H1 (cell line): ENCODE data around the gene RAB1B. TPM values are rescaled to one million over a fixed set of nuclear protein-coding genes. Genes with fewer than 3 reads are reported as not detected.

Experiments used
- CTCF ChIA-PET: fragments of 300-600 bp; sonication (Branson Sonifier 250); formaldehyde crosslinking; loops from one replicate; lab custom pipeline; 2021; ENCODE audit not compliant: partially characterized antibody; lab: Charles Lee
- POLR2A ChIA-PET: fragments of 300-600 bp; sonication (Branson Sonifier 250); formaldehyde crosslinking; loops from one replicate; lab custom pipeline; 2021; ENCODE audit warnings: inconsistent platforms; ENCODE audit not compliant: partially characterized antibody; lab: Charles Lee
- DNase-seq, 2 experiments: peaks; one replicate each; pipeline versions ENCODE4 v3.0.0 to v3.0.0-alpha.2; 2010 to 2022; ENCODE audit warnings: low spot score in 2 of 2, low read depth in 1 of 2, mixed read lengths in 1 of 2
- FAIRE-seq: peaks from 2 replicates; lab custom pipeline; 2011; peaks lifted over from hg19 to GRCh38; lab: Jason Lieb, UNC
- H2AFZ ChIP-seq: 2 replicates; pipeline ENCODE4 v1.8.1; 2012; ENCODE audit warnings: low read length, inconsistent platforms
- H2AK5ac ChIP-seq: 2 replicates; pipeline ENCODE4 v1.6.1; 2013; ENCODE audit warnings: low read depth, low read length
- H2BK120ac ChIP-seq: replicated peaks from 2 replicates; pipeline ENCODE3; 2013; ENCODE audit warnings: low read depth, low read length, inconsistent platforms
- H2BK12ac ChIP-seq: 2 replicates; pipeline ENCODE4 v1.6.1; 2013; ENCODE audit warnings: low read depth, low read length
- H2BK15ac ChIP-seq: 2 replicates; pipeline ENCODE4 v1.6.1; 2013; ENCODE audit warnings: low read length
- H2BK20ac ChIP-seq: 2 replicates; pipeline ENCODE4 v1.6.1; 2013; ENCODE audit warnings: low read length
- H2BK5ac ChIP-seq: 2 replicates; pipeline ENCODE4 v1.6.1; 2013; ENCODE audit warnings: low read depth, low read length
- H3K14ac ChIP-seq: 2 replicates; pipeline ENCODE4 v1.6.1; 2013; ENCODE audit warnings: inconsistent platforms; ENCODE audit not compliant: insufficient read length
- H3K18ac ChIP-seq: 2 replicates; pipeline ENCODE4 v1.6.1; 2013; ENCODE audit warnings: low read length; ENCODE audit errors: extremely low read depth
- H3K23ac ChIP-seq: 2 replicates; pipeline ENCODE4 v1.6.1; 2013; ENCODE audit warnings: inconsistent platforms; ENCODE audit not compliant: insufficient read length
- H3K23me2 ChIP-seq: 2 replicates; pipeline ENCODE4 v1.6.1; 2013; ENCODE audit warnings: low read depth, low read length
- H3K27ac ChIP-seq: 2 replicates; pipeline ENCODE4 v1.6.1; 2011; ENCODE audit warnings: low read depth, low read length, inconsistent platforms
- H3K27me3 ChIP-seq, 4 experiments: replicated peaks in 1 of 4; 1 replicate in 1 of 4; 2 replicates in 3 of 4; pipeline versions ENCODE4 v1.6.1 to v1.8.1; 2011 to 2013; ENCODE audit warnings: low read length in 3 of 4, mild to moderate bottlenecking in 3 of 4, inconsistent platforms in 2 of 4, mixed read lengths in 2 of 4, moderate library complexity in 1 of 4; ENCODE audit not compliant: control insufficient read depth in 3 of 4, insufficient read depth in 3 of 4; ENCODE audit errors: extremely low read depth in 1 of 4
- H3K36me3 ChIP-seq, 4 experiments: 2 replicates each; pipeline versions ENCODE4 v1.6.1 to v1.8.1; 2011 to 2013; ENCODE audit warnings: mild to moderate bottlenecking in 4 of 4, low read length in 3 of 4, moderate library complexity in 2 of 4, control low read depth in 1 of 4, inconsistent platforms in 1 of 4; ENCODE audit not compliant: insufficient read depth in 4 of 4, control insufficient read depth in 2 of 4
- H3K4ac ChIP-seq: replicated peaks from 2 replicates; pipeline ENCODE3; 2013; ENCODE audit warnings: low read length, low read depth, mixed read lengths, inconsistent platforms; ENCODE audit not compliant: insufficient read length
- H3K4me1 ChIP-seq, 4 experiments: replicated peaks in 1 of 4; 1 replicate in 1 of 4; 2 replicates in 3 of 4; pipeline versions ENCODE4 v1.6.1 to v1.8.1; 2011 to 2013; ENCODE audit warnings: low read length in 3 of 4, inconsistent platforms in 2 of 4, mixed read lengths in 1 of 4; ENCODE audit not compliant: insufficient read depth in 4 of 4, control insufficient read depth in 3 of 4
- H3K4me2 ChIP-seq, 2 experiments: 2 replicates each; pipeline versions ENCODE4 v1.6.1 to v1.8.1; 2011 to 2013; ENCODE audit warnings: low read depth in 2 of 2, low read length in 2 of 2, control low read depth in 1 of 2, inconsistent platforms in 1 of 2, mild to moderate bottlenecking in 1 of 2; ENCODE audit not compliant: insufficient read depth in 1 of 2
- H3K4me3 ChIP-seq, 4 experiments: fragments of 200-600, 300-600 bp in 1 of 4; sonication (generic), shearing (Covaris generic), sonication (Bioruptor Twin) in 1 of 4; 2 replicates each; pipeline versions ENCODE4 v1.5.1 to v1.8.1; 2011 to 2016; ENCODE audit warnings: low read length in 4 of 4, low read depth in 3 of 4, control low read depth in 2 of 4, inconsistent platforms in 2 of 4, mild to moderate bottlenecking in 2 of 4, mixed read lengths in 1 of 4, moderate library complexity in 1 of 4; ENCODE audit not compliant: insufficient read depth in 2 of 4; ENCODE audit errors: extremely low read depth in 1 of 4
- H3K56ac ChIP-seq: replicated peaks from 2 replicates; pipeline ENCODE3; 2013; ENCODE audit warnings: low read depth, mild to moderate bottlenecking, mixed read lengths, low read length, inconsistent platforms; ENCODE audit not compliant: insufficient read length
- H3K79me1 ChIP-seq: 2 replicates; pipeline ENCODE4 v1.6.1; 2013; ENCODE audit warnings: low read depth, low read length, control low read depth
- H3K79me2 ChIP-seq, 2 experiments: 2 replicates each; pipeline versions ENCODE4 v1.6.1 to v1.8.1; 2012 to 2013; ENCODE audit warnings: low read length in 2 of 2, mild to moderate bottlenecking in 2 of 2, inconsistent platforms in 1 of 2; ENCODE audit not compliant: insufficient read depth in 2 of 2, control insufficient read depth in 1 of 2
- H3K9ac ChIP-seq, 4 experiments: replicated peaks in 1 of 4; 1 replicate in 1 of 4; 2 replicates in 3 of 4; pipeline versions ENCODE4 v1.6.1 to v1.8.1; 2011 to 2013; ENCODE audit warnings: low read depth in 3 of 4, low read length in 3 of 4, control low read depth in 2 of 4, mild to moderate bottlenecking in 2 of 4, moderate library complexity in 2 of 4, inconsistent platforms in 1 of 4; ENCODE audit errors: extremely low read depth in 1 of 4
- H3K9me3 ChIP-seq, 2 experiments: 2 replicates each; pipeline versions ENCODE4 v1.6.1 to v1.8.1; 2012 to 2013; ENCODE audit warnings: mild to moderate bottlenecking in 2 of 2, moderate library complexity in 2 of 2, control low read depth in 1 of 2, inconsistent platforms in 1 of 2, low read depth in 1 of 2, low read length in 1 of 2, mixed read lengths in 1 of 2; ENCODE audit not compliant: insufficient read depth in 2 of 2
- H4K20me1 ChIP-seq, 2 experiments: replicated peaks in 1 of 2; 2 replicates each; pipeline versions ENCODE3 to v1.8.1; 2011 to 2013; ENCODE audit warnings: inconsistent platforms in 2 of 2, low read length in 2 of 2, mild to moderate bottlenecking in 1 of 2; ENCODE audit not compliant: insufficient read depth in 2 of 2, control insufficient read depth in 1 of 2
- H4K5ac ChIP-seq: 2 replicates; pipeline ENCODE4 v1.6.1; 2013; ENCODE audit warnings: low read length, low read depth, mixed read lengths, inconsistent platforms; ENCODE audit not compliant: insufficient read length
- H4K8ac ChIP-seq: 2 replicates; pipeline ENCODE4 v1.8.0; 2013; ENCODE audit warnings: mild to moderate bottlenecking, moderate library complexity, low read length, inconsistent platforms; ENCODE audit not compliant: insufficient read depth; ENCODE audit errors: extremely low read depth
- H4K91ac ChIP-seq: replicated peaks from 2 replicates; pipeline ENCODE3; 2013; ENCODE audit warnings: low read length, mixed read lengths, inconsistent platforms; ENCODE audit not compliant: insufficient read length
- ASH2L ChIP-seq: fragments of 200-600, 300-600 bp; sonication (generic); IDR thresholded peaks from one replicate; pipeline ENCODE4 v1.7.1; 2017; ENCODE audit warnings: low read length
- BACH1 ChIP-seq: IDR thresholded peaks from 2 replicates; pipeline ENCODE4 v1.6.1; 2012; ENCODE audit warnings: low read length, improper control_type of control experiment
- HDAC2 ChIP-seq, 2 experiments: fragments of 300-600 bp in 1 of 2; sonication (generic) in 1 of 2; IDR thresholded peaks; 2 replicates each; pipeline ENCODE4 v1.6.1; 2011 to 2012; ENCODE audit warnings: low read depth in 2 of 2, low read length in 2 of 2, mild to moderate bottlenecking in 2 of 2, moderate library complexity in 2 of 2, borderline replicate concordance in 1 of 2, inconsistent platforms in 1 of 2
- JUND ChIP-seq: IDR thresholded peaks from 2 replicates; pipeline ENCODE4 v1.6.1; 2011; ENCODE audit warnings: mild to moderate bottlenecking, improper control_type of control experiment, low read length
- KDM1A ChIP-seq: fragments of 200-600, 300-600 bp; sonication (generic); IDR thresholded peaks from 2 replicates; pipeline ENCODE4 v1.7.1; 2016; ENCODE audit warnings: mild to moderate bottlenecking, low read length, borderline replicate concordance
- KDM5A ChIP-seq: fragments of 200-600 bp; IDR thresholded peaks from 2 replicates; pipeline ENCODE4 v1.7.1; 2012; ENCODE audit warnings: mild to moderate bottlenecking, low read length, inconsistent platforms, mixed read lengths
- NRF1 ChIP-seq: IDR thresholded peaks from 2 replicates; pipeline ENCODE4 v1.6.1; 2011; ENCODE audit warnings: mild to moderate bottlenecking, low read depth, low read length, improper control_type of control experiment
- SIRT6 ChIP-seq: IDR thresholded peaks from one replicate; pipeline ENCODE4 v1.7.1; 2012; ENCODE audit warnings: low read length, inconsistent platforms
- WGBS, 2 experiments: shearing (Covaris generic) in 1 of 2; methylation state at CpG; one replicate each; pipeline versions ENCODE4 v1.1.6 to v1.1.7; 2013 to 2015; ENCODE audit warnings: low lambda C conversion rate in 2 of 2, mixed read lengths in 2 of 2, inconsistent platforms in 1 of 2, low coverage in 1 of 2, missing lambda C conversion rate in 1 of 2; ENCODE audit not compliant: insufficient replicate concordance in 2 of 2, insufficient coverage in 1 of 2, insufficient read length in 1 of 2; ENCODE audit errors: extremely low coverage in 1 of 2, missing lambda C conversion rate in 1 of 2; 5-methylcytosine and 5-hydroxymethylcytosine counted together
- polyA plus RNA-seq, 7 experiments: library from polyadenylated mRNA; depleted of rRNA in 3 of 7; stranded (reverse) in 5 of 7; unstranded in 2 of 7; fragments of >200 nt in 5 of 7; fragments of 200-250 nt in 2 of 7; gene quantifications; 1 replicate in 5 of 7; 2 replicates in 1 of 7; 4 replicates in 1 of 7; pipeline versions ENCODE4 v1.2.1 to v1.2.3, GENCODE V29; 2011 to 2013; ENCODE audit warnings: missing spikeins in 2 of 7, mixed read lengths in 2 of 7
- total RNA-seq: library from RNA; stranded (reverse); fragmentation: NEBNext Ultra II Directional; extraction: Animal tissue kit (Norgen Biotek cat#: 25700); gene quantifications from 2 replicates; pipeline ENCODE4 v1.2.1, GENCODE V29; 2021
- TF ChIP-seq, protein P1 (sequence below), 3 experiments: IDR thresholded peaks; 1 replicate in 2 of 3; 2 replicates in 1 of 3; pipeline versions ENCODE4 v1.5.1 to v1.6.1; 2011; ENCODE audit warnings: low read length in 3 of 3, mild to moderate bottlenecking in 3 of 3, inconsistent platforms in 2 of 3, low read depth in 1 of 3, moderate library complexity in 1 of 3; ENCODE audit not compliant: insufficient read depth in 1 of 3; ENCODE audit errors: control extremely low read depth in 1 of 3

The RAB1B gene
- total and polyA plus RNA-seq, 2 of the 8 experiments (the other 6 are each of a cell fraction or from before 2014, with no cell fraction given), result 100 to 217 TPM

DNA sequence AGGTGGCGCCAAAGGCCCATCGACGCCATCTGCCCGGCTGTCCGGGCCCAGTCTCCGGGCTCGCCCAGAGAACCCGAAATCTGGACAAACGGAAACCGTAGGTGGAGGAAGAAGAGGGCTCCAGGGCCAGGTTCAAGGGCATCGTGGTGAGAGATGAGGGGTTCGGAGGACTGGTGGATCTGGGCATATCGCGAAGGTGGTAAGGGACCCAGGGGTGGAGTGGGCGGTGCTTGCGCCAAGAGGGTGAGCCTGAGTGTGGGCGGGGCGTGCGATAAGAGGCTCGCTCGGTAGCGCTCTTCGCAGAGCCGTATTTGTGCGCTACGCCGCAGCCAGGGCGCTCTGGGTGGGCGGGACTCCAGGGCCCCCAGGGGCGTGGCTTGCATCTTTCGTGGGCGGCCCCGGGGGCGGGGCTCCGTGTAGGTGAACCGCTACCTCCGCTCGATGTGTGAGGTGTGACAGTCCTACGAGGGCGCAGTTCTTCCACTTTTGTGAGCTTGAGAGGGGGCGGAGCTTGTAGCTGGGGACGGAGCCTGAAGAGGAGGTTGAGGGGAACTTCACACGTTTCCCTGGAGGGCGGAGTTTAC, 43.6 kb downstream of the RAB1B start:
- Histone ChIP-seq H2AFZ (peak overlapping the region; percentile 86; the same call in 1 of the 2 replicates), H2BK120ac (no peak overlapping the region), H3K18ac (peak overlapping the region; percentile 100), H2BK12ac (peak overlapping the region; percentile 91), H3K4me1 (peaks cover 3 to 17% (median 8%) of the 10 kb centered on the region in 4 experiments), H2BK15ac (no peak overlapping the region), H3K27ac (peak overlapping the region; percentile 7), H3K4me2 (peak overlapping the region; percentile 48 to 77), H3K79me1 (no peaks in the 10 kb centered on the region), H2AK5ac (no peak overlapping the region), H3K56ac (no peak overlapping the region), H2BK5ac (peak overlapping the region; percentile 90), H2BK20ac (no peak overlapping the region), H3K36me3 (no peaks in the 10 kb centered on the region), H3K23ac (no peak overlapping the region), H3K23me2 (peaks cover 8% of the 10 kb centered on the region), H3K27me3 (peaks cover 0 to 3% (median 0%) of the 10 kb centered on the region in 4 experiments; a peak in 2 of 7 replicates), H3K4ac (no peak overlapping the region), H3K79me2 (no peaks in the 10 kb centered on the region), H3K9me3 (no peaks in the 10 kb centered on the region), H3K4me3 (peak overlapping the region; percentile 44 to 79 (median 71)), H3K14ac (no peak overlapping the region), H4K91ac (peak overlapping the region; percentile 6), H4K20me1 (no peaks in the 10 kb centered on the region), H4K5ac (peak overlapping the region; percentile 86), H4K8ac (peak overlapping the region; percentile 36; the same call in 1 of the 2 replicates), H3K9ac (peak overlapping the region in 2 of 4 experiments; percentile 42 to 54; a peak in 3 of 7 replicates)
- FAIRE-seq (peak; percentile 66), DNase-seq (peak; percentile 71 to 92)
- CTCF ChIA-PET, result interaction anchor here (0.6 to 11.7 kb wide), 44 partner anchors 8 to 266 kb away, joined by 3 to 242 read pairs (median 5); partner anchors contain the start of genes B4GAT1, BRMS1, CNIH2 and RAB1B
- POLR2A ChIA-PET, result interaction anchor here (0.8 to 4.1 kb wide), 27 partner anchors 9 to 243 kb away, joined by 3 to 25 read pairs (median 6); partner anchors contain the start of genes BRMS1, RIN1, TMEM151A and YIF1A
- 1% methylated on average over 43 of the region's 44 CpGs; no CpG with 5 or more reads in 1 of the 2 experiments for WGBS, 2 experiments
- TF ChIP-seq, protein P1, sequence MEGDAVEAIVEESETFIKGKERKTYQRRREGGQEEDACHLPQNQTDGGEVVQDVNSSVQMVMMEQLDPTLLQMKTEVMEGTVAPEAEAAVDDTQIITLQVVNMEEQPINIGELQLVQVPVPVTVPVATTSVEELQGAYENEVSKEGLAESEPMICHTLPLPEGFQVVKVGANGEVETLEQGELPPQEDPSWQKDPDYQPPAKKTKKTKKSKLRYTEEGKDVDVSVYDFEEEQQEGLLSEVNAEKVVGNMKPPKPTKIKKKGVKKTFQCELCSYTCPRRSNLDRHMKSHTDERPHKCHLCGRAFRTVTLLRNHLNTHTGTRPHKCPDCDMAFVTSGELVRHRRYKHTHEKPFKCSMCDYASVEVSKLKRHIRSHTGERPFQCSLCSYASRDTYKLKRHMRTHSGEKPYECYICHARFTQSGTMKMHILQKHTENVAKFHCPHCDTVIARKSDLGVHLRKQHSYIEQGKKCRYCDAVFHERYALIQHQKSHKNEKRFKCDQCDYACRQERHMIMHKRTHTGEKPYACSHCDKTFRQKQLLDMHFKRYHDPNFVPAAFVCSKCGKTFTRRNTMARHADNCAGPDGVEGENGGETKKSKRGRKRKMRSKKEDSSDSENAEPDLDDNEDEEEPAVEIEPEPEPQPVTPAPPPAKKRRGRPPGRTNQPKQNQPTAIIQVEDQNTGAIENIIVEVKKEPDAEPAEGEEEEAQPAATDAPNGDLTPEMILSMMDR (IDR thresholded peaks at IDR 0.05; ENCODE audit: control extremely low read depth in 1 of 3, insufficient read depth in 1 of 3, low read depth in 1 of 3, low read length in 3 of 3), result peak in 2 of 3 experiments; percentile 84 to 93; a peak in 3 of 4 replicates
- TF ChIP-seq SIRT6, result no peak
- peak; percentile 41; the same call in 1 of the 2 replicates for TF ChIP-seq KDM1A
- no peak for TF ChIP-seq ASH2L
- TF ChIP-seq BACH1, result peak; percentile 16; the same call in 1 of the 2 replicates
- TF ChIP-seq HDAC2 (IDR thresholded peaks at IDR 0.05; ENCODE audit: borderline replicate concordance in 1 of 2, low read depth in 2 of 2, low read length in 2 of 2), result no peak; a peak in 1 of 4 replicates
- TF ChIP-seq NRF1, result no peak
- no peak for TF ChIP-seq JUND
- 0 out of 2 replicates have a peak, but pooled peaks have one; percentile 31 for TF ChIP-seq KDM5A
